ENCODE data around the gene PPP1R37. TPM values are rescaled to one million over a fixed set of nuclear protein-coding genes. Genes with fewer than 3 reads are reported as not detected.

Gene PPP1R37
- total RNA-seq, 1 experiment from 2014 or later, result 33.6 TPM

GRCh38 chr19:45191375-45191774 is 98.4 kb downstream of the PPP1R37 start:
- Histone ChIP-seq H3K27ac (ENCODE audit: insufficient read length, low read depth, low read length) (no peak overlapping the region), H3K9me3 (ENCODE audit: control insufficient read depth, low read depth, low read length) (no peaks in the 10 kb centered on the region), H3K4me1 (ENCODE audit: insufficient read depth, low read length) (no peaks in the 10 kb centered on the region), H2BK5ac (ENCODE audit: insufficient read length, low read length) (no peak overlapping the region), H2BK20ac (ENCODE audit: low read depth, low read length, poor library complexity, severe bottlenecking) (no peak overlapping the region), H3K79me1 (ENCODE audit: insufficient read depth, low read depth, low read length, poor library complexity, severe bottlenecking) (no peaks in the 10 kb centered on the region), H3K23ac (ENCODE audit: insufficient read length, low read depth, low read length) (no peak overlapping the region), H4K8ac (replicated peaks; ENCODE audit: insufficient read length, low read depth, low read length) (no peak overlapping the region), H3K4ac (ENCODE audit: low read depth, low read length) (no peak overlapping the region), H2BK120ac (ENCODE audit: low read depth, low read length, poor library complexity, severe bottlenecking) (no peak overlapping the region), H3K23me2 (ENCODE audit: insufficient read length, low read depth, low read length, poor library complexity, severe bottlenecking) (no peaks in the 10 kb centered on the region), H3K14ac (ENCODE audit: insufficient read depth, low read length) (no peak overlapping the region), H3K9ac (ENCODE audit: extremely low read depth, insufficient read length, low read length) (no peak overlapping the region), H2BK12ac (ENCODE audit: insufficient read length, low read depth, low read length) (no peak overlapping the region), H3K27me3 (ENCODE audit: insufficient read depth, low read length) (no peaks in the 10 kb centered on the region), H4K91ac (ENCODE audit: insufficient read length, low read depth, low read length) (no peak overlapping the region), H4K20me1 (ENCODE audit: control insufficient read depth, insufficient read depth, insufficient read length) (no peaks in the 10 kb centered on the region), H2AFZ (ENCODE audit: low read length) (no peak overlapping the region), H4K5ac (ENCODE audit: insufficient read length, low read depth, low read length) (no peak overlapping the region), H3K18ac (ENCODE audit: insufficient read length, low read depth, low read length) (no peak overlapping the region), H2AK5ac (ENCODE audit: insufficient read length, low read length) (no peak overlapping the region), H3T11ph (ENCODE audit: low read length) (no peak overlapping the region), H3K79me2 (ENCODE audit: insufficient read depth, low read length) (no peaks in the 10 kb centered on the region), H2BK15ac (ENCODE audit: low read depth, low read length) (no peak overlapping the region), H3K56ac (ENCODE audit: insufficient read length, low read depth, low read length) (no peak overlapping the region), H3K4me2 (ENCODE audit: insufficient read depth, insufficient read length, low read length) (no peak overlapping the region)
- no peak overlapping the region for H3K27ac Mint-ChIP-seq
- peak; percentile 18; the same call in 1 of the 3 replicates for TF ChIP-seq CTCF (conservative IDR thresholded peaks at IDR 0.05)
- H3K4me1 Mint-ChIP-seq, result peaks cover 2 to 7% of the 10 kb centered on the region in 2 experiments; a peak in 1 of 4 replicates
- H3K4me3 Mint-ChIP-seq, result no peak overlapping the region
- H3K9me3 Mint-ChIP-seq, result no peaks in the 10 kb centered on the region
- H3K36me3 Mint-ChIP-seq (ENCODE audit: insufficient read depth in 1 of 3, low read depth in 3 of 3), result no peaks in the 10 kb centered on the region
- peaks cover 19% of the 10 kb centered on the region for H3K27me3 Mint-ChIP-seq (ENCODE audit: low read depth)
- no CpG with 5 or more reads among the region's 4 CpGs for WGBS (ENCODE audit: extremely low coverage, insufficient read length, low lambda C conversion rate)
- no peak for DNase-seq

All from H9 (cell line).